Upper lobe of left lung (tissue), 4 donors: ENCODE data around the gene PTK6.

Experiments
- CTCF ChIP-seq, 6 experiments: fragments of 450-650 bp in 4 of 6; fragments of 200-600 bp in 2 of 6; sonication (generic) in 2 of 6; IDR thresholded peaks; one replicate each; pipeline ENCODE4 v1.5.1; 2016 to 2019; ENCODE audit warnings: antibody characterized with exemption in 6 of 6
- POLR2A ChIP-seq, 4 donors: fragments of 450-650 bp; IDR thresholded peaks; one replicate each; pipeline ENCODE4 v1.5.1; 2016 to 2017; ENCODE audit warnings: antibody characterized with exemption in 4 of 4, mild to moderate bottlenecking in 2 of 4

- TF ChIP-seq POLR2A (IDR thresholded peaks at IDR 0.05) (no peak), CTCF (IDR thresholded peaks at IDR 0.05) (no peak)
Observed at GRCh38 chr20:63573647-63574131, 36.5 kb upstream of the PTK6 start.
